ENCODE measurements around the gene MARCHF10.

The MARCHF10 gene

DNA sequence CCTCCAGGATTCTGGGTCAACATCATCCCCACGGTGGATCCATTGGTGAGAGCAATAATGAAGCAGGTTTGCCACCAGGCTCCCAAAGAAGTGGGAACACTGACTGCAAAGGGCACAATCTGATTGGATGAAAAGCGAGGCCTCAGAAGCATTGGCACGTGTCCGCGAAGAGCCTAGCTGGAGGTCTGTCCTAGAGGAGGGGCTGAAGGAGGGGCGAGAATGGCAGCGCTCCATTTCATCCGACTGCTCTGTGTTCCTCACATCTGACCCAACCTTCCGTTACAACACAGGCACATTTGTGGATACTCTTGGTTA is 100.7 kb downstream of the MARCHF10 start:
- no peak overlapping the region for H3K4me3 ChIP-seq (replicated peaks; ENCODE audit: low read depth, low read length)
- TF ChIP-seq, protein P1, sequence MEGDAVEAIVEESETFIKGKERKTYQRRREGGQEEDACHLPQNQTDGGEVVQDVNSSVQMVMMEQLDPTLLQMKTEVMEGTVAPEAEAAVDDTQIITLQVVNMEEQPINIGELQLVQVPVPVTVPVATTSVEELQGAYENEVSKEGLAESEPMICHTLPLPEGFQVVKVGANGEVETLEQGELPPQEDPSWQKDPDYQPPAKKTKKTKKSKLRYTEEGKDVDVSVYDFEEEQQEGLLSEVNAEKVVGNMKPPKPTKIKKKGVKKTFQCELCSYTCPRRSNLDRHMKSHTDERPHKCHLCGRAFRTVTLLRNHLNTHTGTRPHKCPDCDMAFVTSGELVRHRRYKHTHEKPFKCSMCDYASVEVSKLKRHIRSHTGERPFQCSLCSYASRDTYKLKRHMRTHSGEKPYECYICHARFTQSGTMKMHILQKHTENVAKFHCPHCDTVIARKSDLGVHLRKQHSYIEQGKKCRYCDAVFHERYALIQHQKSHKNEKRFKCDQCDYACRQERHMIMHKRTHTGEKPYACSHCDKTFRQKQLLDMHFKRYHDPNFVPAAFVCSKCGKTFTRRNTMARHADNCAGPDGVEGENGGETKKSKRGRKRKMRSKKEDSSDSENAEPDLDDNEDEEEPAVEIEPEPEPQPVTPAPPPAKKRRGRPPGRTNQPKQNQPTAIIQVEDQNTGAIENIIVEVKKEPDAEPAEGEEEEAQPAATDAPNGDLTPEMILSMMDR (IDR thresholded peaks at IDR 0.05; ENCODE audit: low read depth, low read length, missing control alignments), result no peak
- no peak for DNase-seq (ENCODE audit: extremely low read depth, low read depth)

DNA sequence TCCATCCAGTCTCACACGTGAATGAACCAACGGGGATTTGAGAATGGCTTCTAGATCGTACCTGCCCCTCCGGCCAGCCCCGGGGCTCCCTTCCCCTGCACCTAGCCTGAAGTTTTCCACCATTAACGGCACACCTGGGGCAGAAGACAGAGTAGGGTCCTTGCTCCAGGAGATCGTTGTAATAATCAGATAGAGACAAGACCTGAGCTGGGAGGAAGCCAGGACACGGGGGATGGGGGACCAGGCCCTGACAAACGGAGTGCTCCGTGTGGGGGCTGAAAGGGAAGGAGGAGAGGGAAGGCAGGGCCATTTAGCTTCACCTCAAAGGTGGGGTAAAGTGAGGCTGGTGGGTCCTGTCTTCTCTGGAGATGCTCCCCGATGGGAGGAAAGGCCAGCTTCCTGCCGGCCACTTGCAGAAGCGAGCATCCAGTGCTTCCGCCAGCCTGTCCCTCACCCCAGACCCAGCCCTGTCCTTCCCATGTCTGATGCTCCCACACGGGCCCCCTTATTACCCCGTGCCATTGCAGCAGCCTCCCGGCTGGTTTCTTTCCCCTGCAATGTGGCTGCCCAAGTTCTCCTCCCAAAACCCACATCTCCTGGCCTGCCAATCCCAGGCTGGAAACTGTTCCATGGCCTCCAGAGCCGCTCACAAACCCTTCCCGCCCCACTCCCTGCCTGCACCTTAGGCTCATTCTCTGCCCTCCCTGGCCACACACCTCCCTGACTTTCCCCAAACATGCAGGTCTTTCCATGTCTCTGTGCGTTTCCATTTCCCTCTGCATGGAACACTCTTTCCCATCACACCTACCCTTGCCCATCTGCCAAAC is 101.3 kb downstream of the MARCHF10 start:
- no peak for DNase-seq (ENCODE audit: extremely low read depth, low read depth)
- no peak overlapping the region for H3K4me3 ChIP-seq (replicated peaks; ENCODE audit: low read depth, low read length)
- TF ChIP-seq, protein P1 (IDR thresholded peaks at IDR 0.05; ENCODE audit: low read depth, low read length, missing control alignments), result no peak

DNA sequence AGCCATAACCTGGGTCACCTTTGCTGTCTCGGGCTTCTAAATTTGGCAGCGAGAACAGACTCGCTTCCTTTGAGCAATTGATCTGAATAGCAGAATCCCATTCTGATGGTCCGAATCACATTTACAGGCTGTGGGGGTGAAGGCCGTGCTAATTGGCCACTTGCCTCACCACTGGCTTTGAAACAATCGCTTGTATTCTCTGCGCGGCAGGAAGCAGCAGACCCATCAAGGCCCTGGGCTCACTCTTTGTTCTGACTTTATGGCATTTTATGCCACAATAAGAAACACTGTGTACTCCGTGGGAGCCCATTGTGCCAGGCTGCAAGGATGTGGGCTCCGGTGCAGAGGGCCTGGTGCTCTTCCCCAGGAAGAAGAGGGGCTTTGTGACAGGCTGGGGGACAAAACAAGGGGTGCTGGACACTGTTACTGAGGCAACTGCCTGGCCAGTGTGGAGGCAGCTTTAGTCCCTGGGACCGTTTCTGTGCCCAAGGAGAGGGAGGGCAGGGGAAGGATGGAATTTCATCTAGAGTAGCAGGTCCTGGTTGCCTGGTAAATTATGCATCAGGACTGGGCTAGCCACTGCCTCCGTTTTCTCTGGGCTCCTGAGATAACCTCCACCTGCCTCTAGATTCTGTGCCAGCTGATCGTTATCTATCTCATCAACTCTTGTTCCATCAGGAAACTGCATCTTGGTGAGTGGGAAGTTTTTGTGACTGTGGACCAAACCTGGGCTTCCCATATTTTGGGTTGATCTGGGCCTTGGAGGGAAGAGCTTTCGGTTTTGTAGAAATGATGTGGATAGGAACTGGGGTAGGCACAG is 102.1 kb downstream of the MARCHF10 start:
- no peak for DNase-seq (ENCODE audit: extremely low read depth, low read depth)
- peak overlapping the region; percentile 50 for H3K4me3 ChIP-seq (replicated peaks; ENCODE audit: low read depth, low read length)
- TF ChIP-seq, protein P1 (IDR thresholded peaks at IDR 0.05; ENCODE audit: low read depth, low read length, missing control alignments), result no peak

DNA sequence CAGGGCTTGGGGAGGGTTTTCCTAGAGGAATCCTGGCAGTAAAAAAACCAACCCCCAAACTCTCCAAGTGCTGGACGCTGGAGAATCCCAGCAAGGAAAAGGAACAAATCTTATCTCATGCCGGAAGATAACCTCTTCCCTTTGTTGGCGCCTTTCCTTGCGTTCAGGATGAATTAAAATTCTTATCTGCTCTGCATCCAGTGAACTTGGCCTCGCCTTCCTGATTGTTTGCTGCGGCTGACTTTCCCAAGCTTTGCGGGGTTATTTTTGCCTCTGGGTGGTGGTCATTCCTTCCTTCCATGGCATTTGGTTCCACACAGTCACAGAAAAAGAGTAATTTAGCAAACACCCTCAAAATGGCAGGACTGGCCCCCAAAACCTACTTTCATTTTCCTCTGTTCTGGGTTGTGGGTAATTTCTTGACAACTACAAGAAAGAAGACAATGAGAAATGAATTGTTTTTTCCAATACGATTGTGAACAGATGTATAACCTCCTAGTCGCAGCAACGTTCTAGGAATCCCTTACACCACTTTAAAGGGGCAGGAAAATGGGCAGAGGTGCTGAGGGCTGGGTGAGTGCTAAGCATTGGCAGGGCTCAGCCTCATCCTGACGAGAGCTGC is 102.8 kb downstream of the MARCHF10 start:
- TF ChIP-seq, protein P1 (IDR thresholded peaks at IDR 0.05; ENCODE audit: low read depth, low read length, missing control alignments), result no peak
- H3K4me3 ChIP-seq (replicated peaks; ENCODE audit: low read depth, low read length), result peak overlapping the region; percentile 50
- DNase-seq (ENCODE audit: extremely low read depth, low read depth), result no peak

DNA sequence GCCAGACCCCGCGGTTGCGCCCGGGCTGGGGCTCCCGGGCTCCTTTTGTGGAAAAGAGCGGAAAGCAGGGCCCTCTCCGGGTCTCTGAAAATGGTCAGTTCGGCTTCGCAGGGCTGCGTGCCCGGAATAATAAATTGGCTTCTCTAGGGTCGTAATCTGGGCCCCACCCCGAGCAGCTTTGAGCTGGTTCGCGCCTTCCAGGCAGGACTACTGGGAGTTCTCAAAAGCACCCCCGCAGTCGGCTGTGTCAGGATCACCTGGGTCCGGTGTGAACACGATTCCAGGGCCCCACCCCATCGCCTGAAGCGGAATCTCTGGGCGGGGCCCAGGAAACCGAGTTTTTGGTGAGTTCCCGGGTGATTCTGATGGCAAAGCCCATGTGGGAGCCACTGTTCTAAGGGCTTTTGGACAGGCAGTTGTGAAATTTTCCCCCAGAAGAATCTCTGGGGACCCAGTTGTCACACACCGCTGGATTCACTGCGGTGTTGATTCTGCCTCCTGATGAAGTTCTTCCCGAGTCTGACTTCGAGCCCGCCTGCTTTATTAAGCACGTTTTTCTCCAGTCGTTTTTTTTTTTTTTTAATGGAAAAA is 103.6 kb downstream of the MARCHF10 start:
- H3K4me3 ChIP-seq (replicated peaks; ENCODE audit: low read depth, low read length), result peak overlapping the region; percentile 50
- TF ChIP-seq, protein P1 (IDR thresholded peaks at IDR 0.05; ENCODE audit: low read depth, low read length, missing control alignments), result no peak
- DNase-seq (ENCODE audit: extremely low read depth, low read depth), result no peak

DNA sequence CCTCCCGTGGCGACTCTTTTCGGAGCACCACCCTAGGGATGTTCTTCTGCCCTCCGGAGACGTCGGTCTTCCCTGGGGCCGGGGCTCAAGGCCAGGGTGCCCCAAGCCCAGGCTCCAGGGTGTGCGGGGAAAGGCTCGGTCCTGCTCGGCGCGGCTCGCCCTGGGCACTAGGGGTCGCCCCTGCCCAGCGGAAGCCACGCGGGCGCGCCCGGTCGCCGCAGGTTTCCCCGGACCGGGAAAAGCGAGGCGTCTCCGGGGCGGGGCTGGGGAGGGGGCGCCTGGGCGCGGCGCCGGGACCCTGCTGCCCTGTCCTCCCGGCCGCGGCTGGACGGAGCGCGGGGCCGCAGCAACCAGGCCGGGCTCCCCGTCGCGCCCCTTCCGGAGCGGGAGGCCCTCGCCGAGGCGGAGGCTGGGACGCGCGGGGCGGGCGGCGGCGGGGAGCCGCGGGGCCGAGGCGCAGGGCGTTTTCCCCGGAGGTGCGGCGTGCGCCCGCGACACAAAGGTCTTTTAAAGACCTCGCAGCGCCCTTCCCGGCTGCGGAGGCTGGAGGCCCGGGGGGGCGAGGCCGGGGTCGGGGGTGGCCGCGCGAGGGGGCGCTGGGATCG is 104.2 kb downstream of the MARCHF10 start:
- no peak for DNase-seq (ENCODE audit: extremely low read depth, low read depth)

More for the DNA sequence above, 104.2 kb downstream of the MARCHF10 start:
- TF ChIP-seq, protein P1 (IDR thresholded peaks at IDR 0.05; ENCODE audit: low read depth, low read length, missing control alignments), result peak; percentile 71
- H3K4me3 ChIP-seq (replicated peaks; ENCODE audit: low read depth, low read length), result peak overlapping the region; percentile 50

All from HFF-Myc (cell line).